Measurements from ENCODE around the gene GSC2.

Gene GSC2, protein sequence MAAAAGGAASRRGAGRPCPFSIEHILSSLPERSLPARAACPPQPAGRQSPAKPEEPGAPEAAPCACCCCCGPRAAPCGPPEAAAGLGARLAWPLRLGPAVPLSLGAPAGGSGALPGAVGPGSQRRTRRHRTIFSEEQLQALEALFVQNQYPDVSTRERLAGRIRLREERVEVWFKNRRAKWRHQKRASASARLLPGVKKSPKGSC
- total RNA-seq, result 0 reads per million in 2 donors

DNA sequence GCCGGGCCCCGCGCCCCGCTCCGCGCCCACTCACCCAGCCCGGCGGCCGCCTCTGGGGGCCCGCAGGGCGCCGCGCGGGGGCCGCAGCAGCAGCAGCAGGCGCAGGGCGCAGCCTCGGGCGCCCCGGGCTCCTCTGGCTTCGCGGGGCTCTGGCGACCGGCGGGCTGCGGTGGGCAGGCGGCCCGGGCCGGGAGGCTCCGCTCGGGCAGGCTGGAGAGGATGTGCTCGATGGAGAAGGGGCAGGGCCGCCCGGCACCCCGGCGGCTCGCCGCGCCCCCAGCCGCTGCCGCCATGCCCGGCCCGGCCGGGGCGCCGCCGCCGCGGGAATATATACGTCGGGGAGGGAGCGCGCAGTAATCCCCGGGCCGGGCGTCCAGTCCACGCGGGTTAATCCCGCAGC lies at the start of gene GSC2:
Gene GSC2 (minus strand): TSS at position 302 of the 400 bp plus-strand sequence. CDS start 9 bp downstream, at position 293.
- DNase-seq, result no peak

DNA sequence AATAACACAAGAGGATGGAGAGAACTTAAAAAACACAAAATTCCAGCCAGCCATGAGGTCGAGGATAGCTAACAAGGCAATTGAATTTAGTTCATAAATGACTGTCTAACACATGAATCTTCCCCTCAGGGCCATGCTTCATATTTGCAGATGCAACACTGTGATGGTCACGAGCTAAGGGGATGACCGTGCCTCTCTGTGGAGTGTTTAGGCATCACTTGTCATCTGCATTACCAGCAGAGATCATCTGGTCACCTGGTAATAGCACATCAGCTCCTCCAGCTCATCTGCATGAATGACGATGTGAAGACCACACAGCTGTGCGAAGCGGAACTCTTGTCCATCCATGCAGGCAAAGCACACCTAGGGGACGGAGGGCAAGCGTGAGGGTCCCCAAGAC lies 49.4 kb upstream of the GSC2 start:
- DNase-seq, result no peak

DNA sequence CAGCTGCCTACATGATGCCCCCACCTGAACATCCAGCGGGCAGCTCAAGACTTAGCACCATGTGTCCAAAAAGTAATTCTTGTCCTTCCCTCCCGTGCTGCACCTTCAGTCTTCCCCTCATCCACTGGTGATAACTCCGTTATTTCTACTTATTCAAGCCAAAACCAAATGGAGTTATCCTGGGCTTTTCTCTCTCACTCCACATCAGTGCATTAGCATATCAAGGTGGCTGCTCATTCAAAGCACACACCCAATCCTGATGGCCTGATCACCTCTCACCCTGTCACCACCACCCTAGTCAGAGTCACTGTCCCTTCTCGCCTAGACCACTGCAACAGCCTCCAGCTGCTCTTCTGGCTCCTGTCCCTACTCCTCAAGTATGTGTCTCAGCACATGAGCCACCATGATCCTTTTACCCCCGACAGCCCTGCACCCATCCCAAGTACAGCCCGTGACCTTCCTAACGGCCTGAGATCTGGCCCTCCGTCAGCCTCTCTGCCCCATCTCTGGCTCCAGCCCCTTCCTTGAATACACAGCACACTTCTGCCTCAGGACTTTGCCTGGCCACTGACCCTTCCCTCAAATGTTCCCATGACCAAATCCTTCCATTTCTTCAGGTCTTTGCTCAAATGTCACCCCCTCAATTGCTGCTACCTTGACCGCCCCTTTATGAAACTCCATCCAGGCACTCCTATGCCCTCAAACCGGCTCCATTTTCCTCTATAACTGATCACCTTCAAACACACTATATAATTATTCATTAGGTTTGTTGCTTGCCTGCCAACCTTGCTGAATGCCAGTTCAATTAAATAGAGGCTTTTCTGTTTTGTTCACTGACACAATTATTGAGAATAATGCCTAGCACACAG lies 48.1 kb upstream of the GSC2 start:
- DNase-seq, result no peak

DNA sequence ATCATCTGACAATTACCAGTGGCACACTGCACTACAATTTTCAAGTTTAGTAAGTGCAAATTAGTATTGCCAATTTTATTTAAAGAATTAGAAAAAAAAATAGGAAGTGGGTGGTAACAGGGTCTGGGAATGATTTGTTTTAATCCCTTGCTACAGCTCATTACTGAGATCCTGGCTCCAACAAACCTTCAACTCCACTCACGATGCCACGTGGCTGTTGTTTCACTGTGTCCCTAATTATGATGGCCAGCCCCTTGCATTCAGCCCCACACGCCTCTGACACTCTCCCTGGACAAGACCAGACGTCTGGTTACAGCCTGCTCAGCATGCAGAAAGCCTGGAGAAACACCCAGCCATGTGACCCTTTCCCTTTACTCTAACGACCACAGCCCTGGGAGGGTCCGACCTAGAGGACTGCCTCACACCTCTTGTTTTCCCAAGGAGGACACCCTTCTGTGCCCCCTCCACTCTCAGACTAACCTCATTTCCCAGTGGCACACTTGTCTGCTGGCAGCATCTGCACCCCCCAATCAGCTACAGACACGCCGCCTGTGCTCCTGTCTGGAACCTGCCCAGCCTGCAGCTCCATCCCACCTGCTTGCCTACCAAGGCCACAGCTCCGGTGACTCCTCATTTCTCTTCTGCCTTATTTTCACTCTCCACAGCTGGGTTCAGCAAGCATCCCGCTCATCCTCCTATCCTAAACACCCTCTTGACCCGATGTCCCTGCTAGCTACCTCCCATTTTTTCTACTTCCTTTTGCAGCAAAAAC lies 46.9 kb upstream of the GSC2 start:
- no peak for DNase-seq

DNA sequence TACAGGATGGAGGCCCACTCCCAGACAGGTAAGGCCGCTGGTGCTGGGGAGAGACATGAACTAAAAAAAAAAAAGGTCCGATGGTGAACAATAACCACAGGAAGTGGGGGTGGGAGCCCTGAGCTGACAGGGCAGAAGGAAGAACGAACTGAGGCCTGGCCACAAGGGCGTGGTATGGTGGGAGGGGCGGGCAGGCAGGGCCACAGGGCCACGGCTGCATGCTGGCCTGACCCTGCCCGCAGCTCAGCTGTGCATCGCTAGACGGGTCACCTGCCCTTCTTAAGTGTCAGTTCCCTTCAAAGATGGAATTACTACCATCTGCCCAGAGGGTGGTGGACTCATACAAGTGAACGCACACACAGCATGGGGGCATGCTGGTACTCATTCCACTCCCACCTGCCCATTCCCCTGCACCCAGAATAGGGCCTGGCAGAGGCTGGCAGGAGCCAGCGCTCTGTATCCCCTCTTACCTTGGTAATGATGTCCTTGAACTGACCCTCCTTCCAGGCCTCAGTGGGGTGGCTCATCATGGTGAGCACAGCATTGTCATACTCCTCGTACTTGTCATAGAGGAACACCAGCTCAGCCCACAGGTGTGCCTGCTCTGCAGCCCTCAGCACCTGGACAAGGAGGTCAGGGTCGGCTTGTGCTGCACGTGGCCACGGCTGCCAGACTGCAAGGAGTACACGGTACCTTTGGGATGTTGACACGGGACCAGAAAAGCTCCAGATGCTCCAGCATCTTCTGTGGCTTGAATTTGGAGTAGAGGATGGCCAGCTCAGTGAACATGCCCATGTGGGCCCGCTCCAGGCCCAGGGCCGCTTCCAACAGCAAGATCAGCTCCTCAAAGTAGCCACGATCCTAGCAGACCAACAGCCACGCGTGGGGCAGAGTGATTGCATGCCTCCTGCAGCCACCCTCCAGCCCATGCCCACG lies 46.0 kb upstream of the GSC2 start:
- DNase-seq, result no peak

DNA sequence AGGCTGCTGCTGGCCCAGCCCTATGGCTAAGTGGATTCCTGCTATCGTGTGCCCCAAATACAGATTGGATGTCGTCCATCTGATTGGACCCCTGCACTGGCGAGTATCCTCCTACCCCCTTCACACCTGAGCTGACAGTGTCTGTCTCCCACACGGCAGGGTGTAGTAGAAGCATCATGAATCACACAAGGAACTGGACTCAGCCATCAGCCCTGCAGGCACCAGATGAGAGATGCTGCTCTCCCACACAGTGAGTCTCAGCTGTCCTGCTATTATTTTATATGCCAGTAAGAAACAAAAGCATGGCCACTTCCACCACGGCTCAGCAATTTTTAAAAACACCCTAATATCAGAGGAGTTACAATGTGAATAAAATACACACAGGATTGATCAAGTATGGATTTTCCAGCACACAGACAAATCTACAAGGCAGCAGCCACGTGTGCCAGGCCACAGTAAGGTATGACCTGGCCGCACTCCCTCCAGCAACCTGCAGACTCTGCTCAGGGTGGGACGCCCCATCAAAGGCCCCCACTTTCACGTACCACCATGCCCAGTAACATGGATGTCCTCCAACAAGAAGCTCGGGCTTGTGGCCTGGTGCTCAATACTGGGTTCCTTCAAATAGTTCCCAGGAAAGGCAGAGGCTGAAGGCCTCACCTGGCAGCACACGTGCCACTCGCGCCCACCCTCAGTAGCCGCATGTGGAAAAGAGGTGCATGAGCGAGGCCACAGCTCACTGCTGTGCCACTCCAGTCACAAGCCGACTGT lies 44.9 kb upstream of the GSC2 start:
- no peak for DNase-seq

DNA sequence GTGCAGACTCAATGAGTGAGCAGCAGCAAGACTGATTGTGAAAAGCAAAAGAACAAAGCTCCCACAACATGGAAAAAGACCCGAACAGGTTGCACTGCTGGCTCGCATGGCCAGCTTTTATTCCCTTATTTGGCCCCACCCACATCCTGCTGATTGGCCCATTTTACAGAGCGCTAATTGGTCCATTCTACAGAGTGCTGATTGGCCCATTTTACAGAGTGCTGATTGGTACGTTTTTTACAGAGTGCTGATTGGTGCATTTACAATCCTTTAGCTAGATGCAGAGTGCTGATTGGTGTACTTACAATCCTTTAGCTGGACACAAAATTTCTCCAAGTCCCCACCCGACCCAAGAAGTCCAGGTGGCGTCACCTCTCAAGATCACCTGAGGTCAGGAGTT lies 43.8 kb upstream of the GSC2 start:
- DNase-seq, result no peak

DNA sequence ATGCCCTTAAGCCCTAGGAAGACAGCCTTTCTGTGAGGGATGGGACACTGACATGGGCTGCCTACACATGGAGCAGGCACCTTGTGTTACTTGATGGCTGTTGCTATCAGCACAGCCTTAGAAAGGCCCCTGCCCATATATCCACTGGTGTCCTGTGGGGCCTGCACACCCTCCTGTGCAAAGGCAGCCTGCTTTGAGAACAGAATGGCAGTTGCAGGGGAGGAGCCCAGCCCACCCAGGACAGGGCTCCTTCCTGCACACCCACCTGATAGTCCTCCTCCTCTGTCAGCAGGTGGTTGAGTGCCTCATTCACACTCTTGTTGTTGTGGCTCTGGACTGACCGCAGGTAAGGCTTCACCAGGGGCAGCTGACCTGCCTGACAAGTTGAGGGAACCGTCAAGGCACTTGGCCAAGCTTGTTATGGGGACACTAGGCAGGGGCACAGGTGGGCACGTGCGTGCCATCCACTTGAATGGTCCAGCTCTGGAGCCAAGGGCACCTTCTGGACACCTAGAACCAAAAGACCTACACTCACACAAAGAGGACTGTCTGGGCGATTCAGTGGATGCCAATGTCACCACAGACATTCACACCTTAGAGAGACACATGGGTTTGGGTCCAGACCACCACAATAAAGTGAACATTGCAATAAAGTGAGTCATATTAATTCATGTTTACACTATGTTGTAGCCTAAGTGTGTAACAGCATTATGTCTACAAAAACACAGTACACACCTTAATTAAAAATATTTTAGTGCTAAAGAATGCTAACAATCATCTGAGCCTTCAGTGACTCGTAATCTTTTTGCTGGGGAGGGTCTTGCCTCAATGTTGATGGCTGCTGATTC lies 37.8 kb upstream of the GSC2 start:
- DNase-seq, result no peak

DNA sequence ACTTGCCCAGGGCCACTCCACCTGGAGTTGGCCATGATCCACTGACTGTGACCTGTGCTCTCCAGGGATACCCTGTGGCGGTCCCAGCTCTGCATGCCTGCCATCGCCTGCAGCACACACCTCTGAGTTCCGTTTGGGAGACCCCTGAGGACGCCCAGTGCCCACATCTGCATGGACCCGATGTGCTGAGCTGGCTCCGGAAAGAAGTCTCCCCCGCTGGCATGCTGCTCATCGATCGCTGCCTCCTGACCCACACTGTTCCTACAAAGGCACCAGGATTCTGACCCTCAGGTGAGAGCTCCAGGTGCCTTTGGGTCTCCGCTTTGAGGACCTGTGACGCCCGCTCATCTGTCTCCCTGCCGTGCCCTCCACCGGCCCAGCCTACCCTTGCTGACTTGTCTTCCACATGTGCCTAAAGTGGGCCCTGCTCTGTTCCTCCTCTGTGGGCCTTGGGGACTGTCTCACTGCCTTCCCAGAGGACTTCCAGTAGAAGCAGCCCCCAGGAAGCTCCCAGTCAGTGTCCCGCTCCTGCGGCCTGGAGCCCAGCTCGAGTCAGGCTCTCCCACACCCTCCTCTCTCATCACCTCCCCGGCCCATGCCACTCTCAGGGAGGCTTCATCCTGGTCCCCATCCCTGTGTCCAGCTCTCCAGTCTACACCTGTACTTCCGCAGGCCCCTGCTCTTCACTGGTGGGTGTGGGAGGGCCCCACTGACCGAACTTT lies 34.3 kb upstream of the GSC2 start:
- no peak for DNase-seq

DNA sequence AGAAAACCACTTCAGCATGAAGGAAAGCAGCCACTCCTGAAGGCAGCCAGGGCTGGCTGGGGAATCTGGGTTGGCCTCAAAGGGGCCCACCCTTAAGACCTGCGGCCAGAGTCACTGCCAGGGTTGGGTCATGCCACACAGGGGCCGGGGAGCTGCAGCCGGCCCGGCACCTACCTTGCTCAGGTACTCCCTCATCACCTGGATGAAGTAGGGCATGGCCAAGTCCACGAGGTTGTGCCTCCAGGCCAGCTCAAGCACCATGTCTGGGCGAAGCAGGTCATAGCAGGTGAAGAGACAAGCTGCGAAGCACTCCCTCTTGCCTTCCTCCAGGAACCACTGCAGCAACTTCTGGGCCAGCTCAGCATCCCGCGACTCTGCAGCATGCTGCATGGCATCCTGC lies 33.1 kb upstream of the GSC2 start:
- DNase-seq, result no peak

DNA sequence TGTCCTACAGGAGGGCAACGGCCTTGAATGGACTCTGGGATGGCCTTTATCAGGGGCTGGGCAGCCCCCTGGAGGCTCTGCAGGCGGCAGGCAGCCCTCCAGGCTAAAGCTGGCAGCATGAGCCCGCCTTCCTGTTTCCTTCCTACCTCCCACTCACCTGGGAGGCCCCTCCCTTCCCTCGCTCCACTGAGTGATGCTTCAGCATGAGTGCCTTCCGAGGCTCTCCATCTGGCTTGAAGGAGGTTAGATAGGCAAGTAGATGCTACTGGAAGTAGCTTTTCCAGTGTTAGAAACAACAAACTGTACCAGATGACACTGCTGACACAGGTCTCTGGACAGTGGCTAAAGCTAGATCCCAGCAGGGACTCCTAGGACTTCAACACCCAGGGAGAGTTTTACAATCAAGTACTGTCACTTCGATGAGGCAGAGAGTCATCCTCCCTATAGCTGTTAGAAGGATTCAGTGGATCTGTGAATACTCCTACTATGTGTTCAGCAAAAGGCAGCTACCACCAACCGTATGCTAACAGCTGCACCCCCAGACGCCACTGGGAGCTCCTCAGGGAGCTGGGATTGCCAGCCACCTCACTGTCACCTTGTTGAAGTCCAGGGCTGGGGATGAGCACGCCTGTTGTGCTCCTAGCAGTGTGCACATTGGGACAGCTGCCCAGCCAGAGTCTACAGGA lies 32.5 kb upstream of the GSC2 start:
- no peak for DNase-seq

DNA sequence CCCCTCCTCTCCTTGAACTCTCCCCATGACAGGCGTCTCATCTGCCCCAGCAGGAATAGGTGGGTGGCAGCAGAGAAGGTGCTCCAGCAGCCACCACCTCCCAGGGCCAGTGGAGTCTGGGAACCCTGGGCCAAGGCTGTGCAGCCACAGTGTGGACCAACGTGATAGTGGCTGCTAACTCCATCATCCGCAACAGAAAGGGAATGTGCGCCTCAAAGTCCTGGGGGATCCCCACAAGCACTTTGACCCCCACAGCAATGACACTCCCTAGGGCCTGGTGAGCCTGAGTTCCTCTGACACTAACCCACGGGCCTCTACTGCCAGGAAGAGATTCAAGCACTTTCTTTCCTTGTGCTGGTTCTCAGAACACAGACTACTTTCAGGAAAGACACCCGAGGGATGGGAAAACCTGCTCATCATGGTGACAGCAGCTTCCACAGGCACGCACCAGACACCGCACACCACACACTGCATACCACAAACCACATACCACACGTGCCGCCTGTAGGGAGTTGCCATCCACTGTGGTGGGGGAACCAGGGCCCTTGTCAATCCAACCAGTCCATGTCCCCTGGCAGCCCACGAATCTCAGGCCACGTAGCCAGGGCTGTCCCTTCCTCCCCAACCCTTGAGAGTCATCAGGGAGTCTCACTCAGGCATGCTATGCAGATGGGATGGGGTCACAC lies 31.8 kb upstream of the GSC2 start:
- DNase-seq, result no peak

DNA sequence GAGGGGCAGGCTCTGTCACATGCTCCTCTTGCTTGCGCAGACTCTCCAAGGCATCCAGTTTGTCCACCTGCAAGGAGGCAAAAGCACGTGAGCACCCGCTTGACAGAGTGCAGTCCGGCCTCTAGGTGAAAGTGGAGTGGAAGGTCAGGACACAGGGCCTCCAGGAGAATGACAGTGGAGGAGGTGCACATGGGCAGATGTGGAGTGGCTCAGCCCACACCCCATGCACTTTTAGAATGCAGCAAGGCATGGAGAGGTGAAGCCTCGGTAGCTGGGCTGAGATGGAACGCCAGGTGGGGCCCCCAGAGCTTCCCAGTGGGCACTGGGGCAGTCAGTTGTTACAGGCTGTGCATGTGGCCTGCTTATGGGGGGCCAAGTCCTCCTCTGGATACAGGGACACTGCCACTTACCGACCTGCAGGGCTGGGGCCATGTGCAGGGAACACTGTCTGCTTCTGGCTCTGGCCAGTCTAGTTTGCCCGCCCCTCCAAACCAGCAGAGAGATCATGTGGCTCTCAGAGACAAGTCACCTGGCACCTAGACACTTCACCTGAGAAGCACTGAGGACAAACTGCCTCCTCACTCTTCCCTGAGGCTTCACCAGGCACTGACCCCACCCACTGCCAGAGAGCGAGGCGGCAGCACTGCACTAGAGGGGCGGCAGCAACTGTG lies 30.8 kb upstream of the GSC2 start:
- no peak for DNase-seq

DNA sequence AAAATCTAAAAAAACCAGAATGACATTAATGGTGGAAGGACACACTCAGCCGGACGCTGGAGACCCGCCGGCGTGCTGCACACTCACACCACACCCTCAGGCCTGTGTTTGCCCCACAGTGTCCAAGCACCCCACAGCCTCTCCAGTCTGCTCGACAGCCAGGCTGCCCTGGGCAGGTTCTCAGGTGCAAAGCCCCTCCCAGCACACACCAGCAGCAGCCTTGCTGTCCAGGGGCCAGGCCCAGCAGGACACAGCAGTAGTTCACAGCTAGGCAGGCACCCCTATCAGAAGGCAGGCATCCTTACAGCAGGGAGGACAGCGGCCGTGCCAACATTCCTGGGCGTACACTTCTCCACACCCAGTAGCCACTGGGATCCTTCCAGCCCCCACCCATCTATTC lies 30.1 kb upstream of the GSC2 start:
- no peak for DNase-seq

DNA sequence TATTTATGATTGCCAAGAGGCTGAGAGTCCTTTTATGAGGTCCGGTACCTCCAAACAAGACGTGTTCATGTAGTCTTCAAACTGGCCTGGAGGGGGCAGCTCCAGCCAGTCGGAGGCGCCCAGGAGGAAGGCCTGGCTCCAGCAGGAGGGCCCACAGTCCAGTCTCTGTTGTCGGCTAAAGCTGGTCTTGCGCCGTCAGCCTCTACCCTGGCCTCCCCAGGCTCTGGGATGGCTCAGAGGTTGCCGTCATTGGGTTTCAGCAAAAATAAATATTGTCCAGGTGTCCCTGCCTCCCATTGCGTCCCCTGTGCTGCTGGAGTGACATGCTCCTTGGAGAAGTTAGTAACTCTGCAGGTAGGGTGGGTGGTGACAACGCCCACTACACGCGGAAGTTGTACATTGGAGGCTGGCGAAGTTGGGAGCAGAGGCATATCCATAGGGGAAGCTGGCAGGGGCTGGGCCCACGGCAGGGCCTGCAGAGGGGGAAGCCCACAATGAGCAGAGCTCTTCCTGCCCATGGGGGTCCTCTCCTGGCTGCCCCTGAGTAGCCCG lies 29.5 kb upstream of the GSC2 start:
- DNase-seq, result no peak

DNA sequence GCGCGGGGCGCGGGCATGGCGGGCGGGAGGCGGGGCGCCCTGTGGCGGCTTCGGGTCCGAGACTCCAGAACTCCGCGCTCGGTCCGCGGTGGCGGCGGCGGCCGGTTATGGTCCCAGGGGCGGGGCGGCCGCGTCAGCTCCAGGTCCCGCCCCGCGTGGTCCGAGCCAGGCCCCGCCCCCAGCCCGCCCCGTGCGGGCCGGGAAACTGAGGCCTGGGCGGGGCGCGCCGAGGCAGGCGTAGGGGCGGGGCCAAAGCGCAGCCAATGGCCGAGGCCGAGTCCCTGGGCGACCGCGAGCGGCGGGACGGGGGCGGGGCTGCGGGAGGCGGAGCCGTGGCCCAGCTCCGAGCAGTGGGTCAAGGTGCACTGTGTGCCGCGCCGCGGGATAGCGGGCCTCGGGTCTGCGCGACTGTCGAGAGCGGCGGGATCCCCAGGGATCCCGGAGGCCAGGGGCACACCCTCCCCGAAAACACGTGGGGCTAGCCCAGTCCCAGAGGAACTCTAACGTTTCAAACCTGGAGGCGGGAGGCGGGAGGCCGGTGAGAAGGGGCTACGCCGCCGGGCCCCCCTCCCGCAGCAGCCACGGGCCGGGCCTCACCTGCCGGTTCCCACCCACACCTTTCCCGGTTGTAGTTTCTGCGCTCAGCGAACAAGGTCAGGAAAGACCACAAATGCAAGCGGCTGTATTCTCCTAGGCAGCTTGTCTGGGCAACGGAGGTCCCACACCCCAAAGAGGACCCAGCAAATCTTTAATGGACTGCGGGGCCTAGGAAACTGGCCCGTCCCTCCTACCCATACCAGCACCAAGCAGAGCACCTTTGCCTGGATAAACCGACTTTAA lies 28.8 kb upstream of the GSC2 start, which contains the start of gene SLC25A1:
Gene SLC25A1 (minus strand): TSS at position 80 of the 840 bp plus-strand sequence. CDS start 63 bp downstream, at position 17.
- peak; percentile 62 for DNase-seq

Measured in T-helper 9 cell (primary cell).